GM21423 (cell line): ENCODE results near the gene GALNS.

ENCODE experiments used
- ATAC-seq: cut with Tn5 transposase; IDR thresholded peaks from one replicate; pipeline ENCODE4 v1.9.1; 2021; ENCODE audit warnings: mild to moderate bottlenecking, moderate library complexity; ENCODE audit not compliant: unreplicated experiment

Gene GALNS

GRCh38 chr16:88787579-88788314 lies 69.0 kb downstream of the GALNS start:
- no peak for ATAC-seq

GRCh38 chr16:88785106-88785924 lies 71.4 kb downstream of the GALNS start, which contains the start of gene PIEZO1:
TSS of gene PIEZO1 (minus strand) at chr16:88785220. CDS start at chr16:88784964, 256 bp downstream.
- ATAC-seq: no peak

- ATAC-seq: no peak
Measured at GRCh38 chr16:88784856-88785105, 72.0 kb downstream of the GALNS start.

GRCh38 chr16:88784074-88784855 lies 72.5 kb downstream of the GALNS start:
- no peak for ATAC-seq

GRCh38 chr16:88783391-88784073 lies 73.2 kb downstream of the GALNS start:
- no peak for ATAC-seq

GRCh38 chr16:88782454-88783390 lies 74.0 kb downstream of the GALNS start:
- ATAC-seq: no peak

GRCh38 chr16:88781140-88782077 lies 75.3 kb downstream of the GALNS start:
- no peak for ATAC-seq

- no peak for ATAC-seq
Measured at GRCh38 chr16:88780142-88781062, 76.3 kb downstream of the GALNS start.

GRCh38 chr16:88779406-88780141 lies 77.2 kb downstream of the GALNS start:
- no peak for ATAC-seq

GRCh38 chr16:88778541-88779065 lies 78.1 kb downstream of the GALNS start:
- no peak for ATAC-seq

- ATAC-seq: no peak
Measured at GRCh38 chr16:88778271-88778525, 78.5 kb downstream of the GALNS start.

- ATAC-seq: no peak
Measured at GRCh38 chr16:88777471-88778270, 79.1 kb downstream of the GALNS start.

- ATAC-seq: no peak
Measured at GRCh38 chr16:88775825-88776224, 80.9 kb downstream of the GALNS start.

GRCh38 chr16:88774544-88775393 lies 82.0 kb downstream of the GALNS start:
- ATAC-seq: no peak

GRCh38 chr16:88773812-88774291 lies 82.9 kb downstream of the GALNS start:
- no peak for ATAC-seq
